CD4-positive, alpha-beta T cell (primary cell): ENCODE results near the gene ASXL3. TPM values are rescaled to one million over a fixed set of nuclear protein-coding genes. Genes with fewer than 3 reads are reported as not detected.

Experiments
- ATAC-seq: fragments of 200-7000 bp; cut with Tn5 transposase; one replicate; pipeline ENCODE4 v1.10.0; 2022; ENCODE audit warnings: mild to moderate bottlenecking; ENCODE audit not compliant: poor library complexity
- CTCF ChIA-PET: fragments of 350-600 bp; sonication (Branson Sonifier 250); formaldehyde crosslinking; loops from one replicate; lab custom pipeline; 2021; ENCODE audit warnings: antibody characterized with exemption, inconsistent platforms; lab: Charles Lee
- POLR2A ChIA-PET: fragments of 350-600 bp; sonication (Branson Sonifier 250); formaldehyde crosslinking; loops from one replicate; lab custom pipeline; 2021; ENCODE audit warnings: antibody characterized with exemption, inconsistent platforms; lab: Charles Lee
- DNase-seq, 14 experiments: peaks; one replicate each; pipeline ENCODE4 v3.0.0-alpha.2; 2013 to 2020; ENCODE audit warnings: mixed read lengths in 2 of 14
- H3K27ac ChIP-seq, 2 donors: one replicate each; pipeline versions ENCODE4 v1.5.1 to v1.7.0; 2013; ENCODE audit warnings: low read length in 2 of 2, low read depth in 1 of 2, mild to moderate bottlenecking in 1 of 2
- H3K27me3 ChIP-seq, 2 experiments: 1 replicate in 1 of 2; 2 replicates in 1 of 2; pipeline versions ENCODE4 v1.6.1 to v1.7.0; 2013; ENCODE audit warnings: low read length in 2 of 2, control low read depth in 1 of 2, mild to moderate bottlenecking in 1 of 2, moderate library complexity in 1 of 2; ENCODE audit not compliant: insufficient read depth in 2 of 2, control insufficient read depth in 1 of 2
- H3K36me3 ChIP-seq: one replicate; pipeline ENCODE4 v1.6.1; 2013; ENCODE audit warnings: low read length, control low read depth; ENCODE audit not compliant: insufficient read depth
- H3K4me1 ChIP-seq: one replicate; pipeline ENCODE4 v1.6.1; 2013; ENCODE audit warnings: low read length, control low read depth; ENCODE audit not compliant: insufficient read depth
- H3K4me3 ChIP-seq: one replicate; pipeline ENCODE4 v1.5.1; 2013; ENCODE audit warnings: mild to moderate bottlenecking, low read length, moderate library complexity
- H3K9me3 ChIP-seq, 2 experiments: 1 replicate in 1 of 2; 2 replicates in 1 of 2; pipeline versions ENCODE4 v1.6.1 to v1.7.0; 2013; ENCODE audit warnings: low read length in 2 of 2, mild to moderate bottlenecking in 2 of 2, control low read depth in 1 of 2, moderate library complexity in 1 of 2; ENCODE audit not compliant: control insufficient read depth in 1 of 2, insufficient read depth in 1 of 2
- H3K27ac Mint-ChIP-seq: one replicate; pipeline ENCODE4 v1.8.0; 2020; ENCODE audit warnings: mixed read lengths
- H3K27me3 Mint-ChIP-seq: one replicate; pipeline ENCODE4 v1.8.0; 2021; ENCODE audit warnings: mixed read lengths
- H3K36me3 Mint-ChIP-seq: one replicate; pipeline ENCODE4 v1.8.0; 2021; ENCODE audit warnings: low read depth, mixed read lengths
- H3K4me1 Mint-ChIP-seq: one replicate; pipeline ENCODE4 v1.8.0; 2021; ENCODE audit warnings: low read depth, mixed read lengths
- H3K4me3 Mint-ChIP-seq: one replicate; pipeline ENCODE4 v1.8.0; 2020; ENCODE audit warnings: mild to moderate bottlenecking, mixed read lengths
- H3K9me3 Mint-ChIP-seq: one replicate; pipeline ENCODE4 v1.8.0; 2020; ENCODE audit warnings: mixed read lengths
- intact Hi-C, 2 experiments: fragments of 100-400 bp; cut with DNase I in 1 of 2; cut with micrococcal nuclease in 1 of 2; formaldehyde crosslinking; loops; one replicate each; pipeline versions ENCODE4 v1.15.1 to v1.9.0; 2023 to 2025; cut with DNase I, micrococcal nuclease
- total RNA-seq, 174 experiments: library from RNA in 2 of 174; stranded (reverse) in 2 of 174; gene quantifications; one replicate each; pipeline ENCODE4 v1.2.3 and lab custom pipeline; 2021 to 2026
- TF ChIP-seq, protein P1 (sequence below): fragments of 200-600 bp; IDR thresholded peaks from one replicate; pipeline ENCODE4 v1.8.0; 2022; ENCODE audit warnings: antibody characterized with exemption, mild to moderate bottlenecking

The ASXL3 gene
- total RNA-seq, 2 experiments from 2014 or later, result not detected

- ATAC-seq (no peak), DNase-seq (no peak)
- H3K9me3 Mint-ChIP-seq, result peaks cover 4% of the 10 kb centered on the region
- H3K4me3 ChIP-seq, result no peak overlapping the region
- H3K9me3 ChIP-seq, result peaks cover 0 to 14% of the 10 kb centered on the region in 2 experiments
- TF ChIP-seq, protein P1, sequence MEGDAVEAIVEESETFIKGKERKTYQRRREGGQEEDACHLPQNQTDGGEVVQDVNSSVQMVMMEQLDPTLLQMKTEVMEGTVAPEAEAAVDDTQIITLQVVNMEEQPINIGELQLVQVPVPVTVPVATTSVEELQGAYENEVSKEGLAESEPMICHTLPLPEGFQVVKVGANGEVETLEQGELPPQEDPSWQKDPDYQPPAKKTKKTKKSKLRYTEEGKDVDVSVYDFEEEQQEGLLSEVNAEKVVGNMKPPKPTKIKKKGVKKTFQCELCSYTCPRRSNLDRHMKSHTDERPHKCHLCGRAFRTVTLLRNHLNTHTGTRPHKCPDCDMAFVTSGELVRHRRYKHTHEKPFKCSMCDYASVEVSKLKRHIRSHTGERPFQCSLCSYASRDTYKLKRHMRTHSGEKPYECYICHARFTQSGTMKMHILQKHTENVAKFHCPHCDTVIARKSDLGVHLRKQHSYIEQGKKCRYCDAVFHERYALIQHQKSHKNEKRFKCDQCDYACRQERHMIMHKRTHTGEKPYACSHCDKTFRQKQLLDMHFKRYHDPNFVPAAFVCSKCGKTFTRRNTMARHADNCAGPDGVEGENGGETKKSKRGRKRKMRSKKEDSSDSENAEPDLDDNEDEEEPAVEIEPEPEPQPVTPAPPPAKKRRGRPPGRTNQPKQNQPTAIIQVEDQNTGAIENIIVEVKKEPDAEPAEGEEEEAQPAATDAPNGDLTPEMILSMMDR, result no peak
- H3K27me3 ChIP-seq, result peaks cover 13 to 17% of the 10 kb centered on the region in 2 experiments
- no peak overlapping the region for H3K4me3 Mint-ChIP-seq
- H3K27me3 Mint-ChIP-seq, result peaks cover 33% of the 10 kb centered on the region
- intact Hi-C loops, result no loop called here
- no peaks in the 10 kb centered on the region for H3K4me1 ChIP-seq
- H3K27ac ChIP-seq, result no peak overlapping the region
- POLR2A ChIA-PET, result no interaction called here
- CTCF ChIA-PET, result no interaction called here
- peaks cover 5% of the 10 kb centered on the region for H3K4me1 Mint-ChIP-seq
- no peaks in the 10 kb centered on the region for H3K36me3 Mint-ChIP-seq
- H3K27ac Mint-ChIP-seq, result no peak overlapping the region
- H3K36me3 ChIP-seq, result no peaks in the 10 kb centered on the region
Observed at GRCh38 chr18:33576999-33577646, 896 bp upstream of the ASXL3 start.

- H3K4me3 ChIP-seq, result no peak overlapping the region
- no peaks in the 10 kb centered on the region for H3K36me3 ChIP-seq
- no peak overlapping the region for H3K27ac Mint-ChIP-seq
- H3K9me3 Mint-ChIP-seq, result no peaks in the 10 kb centered on the region
- ChIA-PET CTCF (no interaction called here), POLR2A (no interaction called here)
- intact Hi-C loops, result no loop called here
- DNase-seq, result no peak
- peaks cover 5% of the 10 kb centered on the region for H3K4me1 Mint-ChIP-seq
- H3K9me3 ChIP-seq, result peaks cover 0 to 14% of the 10 kb centered on the region in 2 experiments
- TF ChIP-seq, protein P1, result no peak
- H3K27me3 ChIP-seq, result peaks cover 13 to 17% of the 10 kb centered on the region in 2 experiments
- ATAC-seq, result no peak
- no peaks in the 10 kb centered on the region for H3K4me1 ChIP-seq
- no peak overlapping the region for H3K27ac ChIP-seq
- no peaks in the 10 kb centered on the region for H3K36me3 Mint-ChIP-seq
- H3K4me3 Mint-ChIP-seq, result no peak overlapping the region
- H3K27me3 Mint-ChIP-seq, result peaks cover 33% of the 10 kb centered on the region
Observed at GRCh38 chr18:33578518-33579348, 714 bp downstream of the ASXL3 start.

DNA sequence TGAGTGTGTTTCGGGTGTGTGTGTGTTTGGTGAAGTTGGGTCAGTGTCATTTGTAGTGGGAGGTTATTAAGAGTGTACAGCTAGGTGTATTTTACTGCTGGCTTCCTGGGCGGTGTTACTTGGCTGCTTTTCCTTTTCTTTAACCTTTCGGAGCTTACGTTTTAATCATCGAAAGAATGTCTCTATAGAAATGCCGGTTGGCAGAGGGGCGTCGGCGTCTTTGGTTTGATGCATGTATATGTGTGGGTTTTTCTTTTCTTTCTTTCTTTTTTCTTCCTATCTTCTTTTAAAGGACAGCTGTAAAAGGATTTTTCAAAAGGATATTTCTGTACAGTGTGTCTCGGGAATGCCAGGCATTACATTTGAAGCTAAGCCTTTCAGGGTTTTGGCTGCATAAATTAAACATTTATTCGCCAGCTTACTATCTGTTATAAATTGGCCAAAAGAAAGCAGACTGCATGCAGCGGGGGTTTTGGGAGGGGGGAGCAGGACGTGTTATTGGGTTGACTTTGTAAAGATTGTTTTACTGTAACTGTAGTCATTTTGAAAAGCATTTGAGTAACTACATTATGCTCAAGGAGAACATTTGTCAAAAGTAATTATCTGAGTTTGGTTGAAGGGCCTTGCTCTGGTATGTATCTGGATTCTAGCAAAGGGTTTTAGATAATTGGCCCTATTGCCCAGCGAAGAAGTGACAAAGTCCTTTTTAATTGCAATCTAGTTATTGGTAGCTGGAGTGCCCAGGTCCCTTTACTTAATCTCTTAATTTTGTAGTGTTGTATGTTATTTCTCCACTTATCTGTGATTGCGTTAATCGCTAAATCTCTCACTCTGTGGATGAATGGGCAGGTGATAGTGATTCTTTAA, 1.6 kb downstream of the ASXL3 start:
- intact Hi-C loops, result no loop called here
- TF ChIP-seq, protein P1, result no peak
- ChIA-PET POLR2A (no interaction called here), CTCF (no interaction called here)
- ATAC-seq (no peak), DNase-seq (no peak)
- Mint-ChIP-seq H3K4me1 (peaks cover 5% of the 10 kb centered on the region), H3K27me3 (peaks cover 33% of the 10 kb centered on the region), H3K36me3 (no peaks in the 10 kb centered on the region), H3K9me3 (no peaks in the 10 kb centered on the region), H3K4me3 (no peak overlapping the region), H3K27ac (no peak overlapping the region)
- Histone ChIP-seq H3K9me3 (peaks cover 0 to 10% of the 10 kb centered on the region in 2 experiments), H3K4me3 (no peak overlapping the region), H3K4me1 (no peaks in the 10 kb centered on the region), H3K27me3 (peaks cover 13 to 17% of the 10 kb centered on the region in 2 experiments), H3K36me3 (no peaks in the 10 kb centered on the region), H3K27ac (no peak overlapping the region)
